Measurements from ENCODE around the gene NOP9. TPM values are rescaled to one million over a fixed set of nuclear protein-coding genes. Genes with fewer than 3 reads are reported as not detected.
A peak's percentile ranks its signal among the peaks of the same experiment; 100 is the strongest.

Gene NOP9
- total RNA-seq, 1 donor from 2014 or later: 22.8 TPM

- FAIRE-seq (no peak), DNase-seq (ENCODE audit: low spot score in 2 of 2) (no peak)
Observed at GRCh38 chr14:24262821-24263733, 36.6 kb upstream of the NOP9 start, which contains the start of gene TGM1. TGM1 (minus strand) TSS chr14:24263177; CDS start chr14:24262352, 825 bp downstream.

DNA sequence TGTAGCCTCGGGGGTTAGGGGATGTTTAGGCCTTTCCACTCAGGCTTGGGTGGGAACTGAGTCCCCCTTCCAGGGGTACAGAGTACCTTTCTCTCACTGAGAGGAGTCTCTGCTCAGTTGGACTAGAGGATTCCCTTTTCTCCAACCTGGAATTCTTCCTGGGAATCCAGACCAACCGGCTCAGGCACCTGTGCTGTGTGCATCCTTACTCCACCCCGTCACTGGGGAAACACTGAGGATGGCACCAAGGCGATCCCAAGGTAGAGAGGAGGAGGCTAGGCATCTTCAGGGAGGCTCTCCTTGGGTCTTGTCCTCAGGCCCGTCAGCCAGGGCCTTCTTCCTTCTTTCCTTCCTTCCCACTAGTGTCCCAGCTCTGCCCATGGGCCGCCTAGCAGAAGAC lies 35.8 kb upstream of the NOP9 start:
- DNase-seq (ENCODE audit: low spot score in 2 of 2) (no peak), FAIRE-seq (no peak)

GRCh38 chr14:24264298-24264697 lies 35.4 kb upstream of the NOP9 start:
- DNase-seq (ENCODE audit: low spot score in 2 of 2): no peak
- FAIRE-seq: no peak

- DNase-seq (ENCODE audit: low spot score in 2 of 2): no peak
- FAIRE-seq: no peak
Observed at GRCh38 chr14:24266344-24267244, 33.1 kb upstream of the NOP9 start.

DNA sequence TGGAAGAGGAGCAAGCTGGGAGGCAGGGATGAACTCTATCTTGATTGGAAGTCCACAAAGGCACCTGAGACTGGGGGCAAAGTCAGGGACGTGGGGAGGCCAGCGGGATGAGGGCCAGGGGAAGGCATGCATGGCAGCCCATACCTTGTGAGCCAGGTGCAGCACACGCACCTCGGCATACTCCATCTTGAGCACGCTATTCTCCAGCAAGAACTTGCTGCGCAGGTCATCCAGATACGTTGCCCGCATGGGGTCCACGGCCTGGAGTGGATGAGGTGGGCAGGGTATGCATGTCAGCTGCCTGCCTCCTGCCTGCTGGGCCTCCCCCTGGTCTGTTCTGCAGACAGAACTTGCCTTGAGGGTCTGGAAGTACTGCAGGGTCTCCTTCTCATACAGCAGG lies 32.1 kb upstream of the NOP9 start:
- no peak for FAIRE-seq
- no peak for DNase-seq (ENCODE audit: low spot score in 2 of 2)

DNA sequence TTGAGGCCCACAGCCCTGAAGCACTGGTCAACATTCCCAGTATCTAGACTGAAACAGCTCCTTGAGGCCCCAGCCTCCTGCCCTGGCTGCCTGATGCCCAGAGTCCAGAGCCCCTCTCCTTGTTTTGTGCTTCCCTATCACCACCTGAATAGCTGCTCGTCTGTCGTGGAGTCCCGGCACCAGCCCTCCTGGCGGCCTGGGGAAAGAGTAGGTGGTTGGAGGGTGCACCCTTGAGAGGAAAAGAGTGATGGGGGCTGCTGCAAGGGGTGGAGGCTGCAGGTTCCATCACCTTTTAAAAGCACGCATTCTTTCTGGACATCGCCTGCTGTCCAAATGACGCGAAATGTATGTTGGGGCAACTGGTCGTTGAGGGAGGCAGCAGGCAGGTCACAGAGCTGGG lies 31.4 kb upstream of the NOP9 start:
- DNase-seq (ENCODE audit: low spot score in 2 of 2): no peak
- FAIRE-seq: no peak

GRCh38 chr14:24269368-24269767 lies 30.3 kb upstream of the NOP9 start:
- FAIRE-seq (no peak), DNase-seq (ENCODE audit: low spot score in 2 of 2) (no peak)

GRCh38 chr14:24269910-24270536 lies 29.6 kb upstream of the NOP9 start:
- DNase-seq (ENCODE audit: low spot score in 2 of 2) (no peak), FAIRE-seq (no peak)

- DNase-seq (ENCODE audit: low spot score in 2 of 2) (no peak), FAIRE-seq (no peak)
Observed at GRCh38 chr14:24270537-24271133, 29.0 kb upstream of the NOP9 start.

- peak; percentile 94 to 97 for DNase-seq (ENCODE audit: low spot score in 2 of 2)
- FAIRE-seq: no peak
Observed at GRCh38 chr14:24271134-24271833, 28.4 kb upstream of the NOP9 start, which contains the start of gene RABGGTA. RABGGTA (minus strand) TSS chr14:24271597; CDS start chr14:24271115, 482 bp downstream.

DNA sequence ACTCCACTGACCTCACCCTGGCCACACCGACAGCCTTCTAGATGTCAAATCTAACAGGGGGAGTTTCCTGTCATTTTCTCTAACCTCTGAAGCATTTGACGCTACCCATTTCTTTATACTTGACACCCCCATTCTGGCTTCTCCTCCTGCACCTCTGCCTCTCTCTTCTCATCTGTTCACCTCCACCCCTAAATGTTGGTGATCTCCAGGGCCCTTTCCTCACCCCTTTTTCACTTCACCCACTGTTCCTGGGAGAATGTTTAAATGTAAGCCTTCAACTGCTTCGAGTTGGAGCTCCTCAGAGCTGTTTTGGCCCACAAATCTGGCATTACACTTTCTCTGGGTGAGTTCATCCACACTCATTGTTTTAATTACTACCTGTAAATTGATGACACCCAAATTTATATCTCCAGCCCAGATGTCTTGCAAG lies 27.8 kb upstream of the NOP9 start:
- DNase-seq (ENCODE audit: low spot score in 2 of 2) (no peak), FAIRE-seq (no peak)

GRCh38 chr14:24272467-24272866 lies 27.2 kb upstream of the NOP9 start:
- no peak for FAIRE-seq
- DNase-seq (ENCODE audit: low spot score in 2 of 2): no peak

GRCh38 chr14:24273422-24273998 lies 26.1 kb upstream of the NOP9 start:
- DNase-seq (ENCODE audit: low spot score in 2 of 2) (no peak), FAIRE-seq (no peak)

- DNase-seq (ENCODE audit: low spot score in 2 of 2): no peak
- no peak for FAIRE-seq
Observed at GRCh38 chr14:24274101-24274543, 25.5 kb upstream of the NOP9 start.

GRCh38 chr14:24277071-24277470 lies 22.6 kb upstream of the NOP9 start:
- FAIRE-seq: no peak
- DNase-seq (ENCODE audit: low spot score in 2 of 2): no peak

DNA sequence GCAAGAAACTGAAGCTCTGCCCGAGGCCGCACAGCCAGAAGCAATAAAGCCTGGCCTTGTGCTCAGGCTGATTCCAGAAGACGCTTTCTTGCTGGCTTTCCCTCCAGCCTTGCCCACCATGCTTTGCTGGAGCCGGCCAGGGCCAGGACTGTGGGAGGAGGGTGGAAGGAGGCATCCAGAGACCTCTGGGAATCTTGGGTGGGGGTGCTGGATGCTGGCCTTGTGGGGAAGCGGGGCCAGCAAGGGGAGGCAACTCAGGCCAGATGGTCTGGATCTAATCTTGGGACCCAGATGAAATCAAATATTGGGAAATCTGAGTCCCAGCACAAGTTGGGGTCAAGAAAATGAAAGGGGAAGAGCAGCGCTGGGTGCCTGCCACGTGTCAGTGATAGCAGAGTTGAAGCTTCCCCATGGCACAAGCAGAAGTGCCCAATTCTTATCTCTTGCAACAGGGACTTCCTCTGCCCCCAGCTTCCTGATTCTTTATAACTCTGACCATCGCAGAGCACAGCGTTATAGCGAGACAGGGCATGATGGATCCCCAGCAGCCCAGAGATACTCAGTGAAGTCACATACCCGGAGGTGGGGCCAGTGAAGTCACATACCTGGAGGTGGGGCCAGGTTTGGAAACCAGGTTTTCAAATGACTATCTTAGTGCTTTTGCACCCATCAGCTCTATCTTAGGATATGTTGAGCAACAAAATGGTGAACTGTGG lies 21.9 kb upstream of the NOP9 start:
- FAIRE-seq (no peak), DNase-seq (ENCODE audit: low spot score in 2 of 2) (no peak)

DNA sequence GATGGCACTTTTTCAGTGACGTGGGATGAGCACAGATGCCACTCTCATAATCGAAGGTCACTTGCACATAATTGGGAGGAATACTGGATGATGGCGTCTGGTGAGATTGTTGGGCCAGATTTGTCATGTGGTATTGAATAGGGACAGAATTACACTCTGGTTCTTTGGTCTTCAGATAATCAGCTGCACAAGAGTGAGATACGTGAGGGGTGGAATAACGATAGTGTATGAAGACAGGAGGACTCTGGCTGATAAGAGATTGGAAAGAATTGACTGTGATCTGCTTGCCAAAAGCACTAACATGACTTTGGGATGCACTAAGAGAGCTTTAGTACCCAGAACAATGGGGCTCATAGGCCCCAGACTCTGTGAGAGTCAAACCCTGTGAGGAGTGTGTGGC lies 21.2 kb upstream of the NOP9 start:
- no peak for DNase-seq (ENCODE audit: low spot score in 2 of 2)
- no peak for FAIRE-seq
